GM12874 (cell line): ENCODE data around the gene APIP.

Source experiments
- CTCF ChIP-seq: IDR thresholded peaks from 2 replicates; pipeline ENCODE4 v1.5.1; 2011; ENCODE audit warnings: low read depth, mild to moderate bottlenecking, control low read depth, low read length, moderate library complexity; ENCODE audit not compliant: insufficient read depth

APIP gene

GRCh38 chr11:34924714-34925113 is 8.5 kb upstream of the APIP start:
- no peak for TF ChIP-seq CTCF

GRCh38 chr11:34921156-34921555 is 5.0 kb upstream of the APIP start:
- no peak for TF ChIP-seq CTCF

GRCh38 chr11:34916843-34917770 is 928 bp upstream of the APIP start:
- no peak for TF ChIP-seq CTCF

- no peak for TF ChIP-seq CTCF
These were observed 804 bp downstream of the APIP start for GRCh38 chr11:34915136-34916014.

- TF ChIP-seq CTCF, result no peak
These were observed 4.5 kb downstream of the APIP start for GRCh38 chr11:34911676-34912075.

GRCh38 chr11:34910817-34911216 is 5.4 kb downstream of the APIP start:
- no peak for TF ChIP-seq CTCF

GRCh38 chr11:34909955-34910354 is 6.2 kb downstream of the APIP start:
- TF ChIP-seq CTCF, result no peak
